Fibroblast of skin of left quadriceps (primary cell): ENCODE results near the gene EIF4E2.
A peak's percentile ranks its signal among the peaks of the same experiment; 100 is the strongest.
"Not testable (repeated sequence)": the region's sequence is repeated elsewhere in the genome, so short reads cannot be mapped to it uniquely, and the experiment has no call there.

Experiments used
- DNase-seq, 2 experiments: peaks; one replicate each; pipeline ENCODE4 v3.0.0-alpha.2; 2013; ENCODE audit warnings: low read depth in 2 of 2

Gene EIF4E2

DNA sequence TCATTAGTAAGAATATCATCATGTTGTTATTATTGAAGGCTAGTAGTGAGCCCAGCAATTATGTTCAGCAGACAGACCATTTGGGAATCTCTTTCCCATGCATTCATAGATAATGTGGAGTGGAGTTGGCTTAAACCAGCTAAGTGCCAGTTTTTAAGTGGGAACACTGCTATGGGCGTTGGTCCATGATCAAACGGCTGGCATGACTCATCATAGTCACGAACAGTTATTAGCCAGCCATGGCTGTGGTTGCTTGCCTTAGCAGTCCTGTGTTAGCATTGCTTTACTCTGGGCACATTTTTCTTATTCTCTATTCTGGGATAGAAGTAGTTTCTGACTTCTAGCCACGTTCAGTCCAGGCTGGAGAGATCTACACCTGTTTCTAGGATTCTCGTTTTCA, 17.7 kb downstream of the EIF4E2 start:
- no peak for DNase-seq

DNA sequence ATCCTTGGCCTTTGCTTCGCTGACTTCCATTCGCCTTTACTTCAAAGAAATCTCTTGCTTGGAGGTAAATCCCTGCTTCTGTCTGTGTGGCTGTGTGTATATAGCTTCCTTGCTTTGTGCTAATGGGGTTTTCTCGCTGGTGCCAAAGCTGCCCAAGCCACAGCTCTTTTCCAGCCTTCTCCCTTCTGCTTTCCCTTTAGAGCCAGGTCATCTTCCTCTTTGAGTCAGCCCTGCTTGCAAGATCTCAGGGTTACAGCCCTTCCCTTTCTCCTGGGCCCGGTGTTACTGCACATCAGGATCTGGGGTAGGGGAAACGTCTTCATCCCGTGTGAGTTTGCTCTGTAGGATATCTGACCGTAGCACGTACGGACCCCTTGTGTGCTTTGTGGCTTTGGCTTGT, 19.1 kb downstream of the EIF4E2 start:
- DNase-seq = no peak

DNA sequence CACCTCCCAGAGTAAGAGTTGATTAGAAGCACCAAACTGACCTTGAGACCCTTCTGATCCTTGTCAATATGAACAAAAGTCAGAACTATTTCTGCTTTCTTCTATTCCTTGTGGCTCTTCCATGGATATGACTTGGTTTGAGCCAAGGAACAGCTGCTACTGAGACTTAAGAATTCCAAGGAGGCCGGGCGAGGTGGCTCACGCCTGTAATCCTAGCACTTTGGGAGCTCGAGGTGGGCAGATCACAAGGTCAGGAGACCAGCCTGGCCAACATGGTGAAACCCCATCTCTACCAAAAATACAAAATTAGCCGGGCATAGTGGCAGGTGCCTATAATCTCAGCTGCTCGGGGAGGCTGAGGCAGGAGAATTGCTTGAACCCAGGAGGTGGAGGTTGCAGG, 20.0 kb downstream of the EIF4E2 start:
- DNase-seq = not testable (repeated sequence)

DNA sequence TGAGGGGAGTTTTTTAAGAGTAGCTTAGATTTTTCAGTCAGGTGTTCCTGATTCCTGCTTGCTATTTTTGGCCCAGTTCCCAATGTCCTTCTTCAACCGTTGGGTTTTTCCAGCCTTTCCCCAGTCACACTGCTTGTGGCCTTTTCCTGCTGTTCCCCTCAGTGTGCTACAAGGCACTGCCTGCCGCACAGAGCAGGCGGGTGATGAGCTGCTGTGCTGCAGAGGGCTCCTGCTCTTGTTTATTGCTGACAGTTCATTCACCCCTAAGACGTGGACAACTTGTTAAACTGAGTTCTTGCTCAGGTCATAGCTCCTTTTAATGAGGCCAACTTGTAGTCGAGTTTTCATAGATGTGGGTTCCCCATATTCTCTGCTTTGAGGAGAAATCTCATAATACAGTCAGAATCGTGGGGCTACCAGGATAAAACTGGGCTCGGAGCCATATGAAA, 20.6 kb downstream of the EIF4E2 start:
- no peak for DNase-seq

DNA sequence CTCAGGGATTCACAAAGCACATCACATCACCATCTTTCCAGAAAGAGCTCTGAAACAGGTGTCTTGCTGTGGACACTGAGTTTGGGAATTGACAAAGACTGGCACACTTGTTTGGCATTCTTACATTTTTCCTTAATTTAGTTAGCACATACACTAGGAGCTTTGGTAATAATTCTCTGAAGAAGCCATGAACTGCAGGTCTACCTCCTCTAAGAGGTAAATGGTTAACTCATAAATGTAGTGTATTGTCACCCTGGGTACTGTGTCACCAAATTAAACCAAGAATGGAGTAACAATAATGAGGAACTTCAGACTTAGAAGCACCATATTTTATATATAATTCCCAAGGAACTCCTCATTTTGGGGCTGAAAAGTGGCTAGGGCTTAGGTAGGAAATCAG, 22.6 kb downstream of the EIF4E2 start:
- no peak for DNase-seq

DNA sequence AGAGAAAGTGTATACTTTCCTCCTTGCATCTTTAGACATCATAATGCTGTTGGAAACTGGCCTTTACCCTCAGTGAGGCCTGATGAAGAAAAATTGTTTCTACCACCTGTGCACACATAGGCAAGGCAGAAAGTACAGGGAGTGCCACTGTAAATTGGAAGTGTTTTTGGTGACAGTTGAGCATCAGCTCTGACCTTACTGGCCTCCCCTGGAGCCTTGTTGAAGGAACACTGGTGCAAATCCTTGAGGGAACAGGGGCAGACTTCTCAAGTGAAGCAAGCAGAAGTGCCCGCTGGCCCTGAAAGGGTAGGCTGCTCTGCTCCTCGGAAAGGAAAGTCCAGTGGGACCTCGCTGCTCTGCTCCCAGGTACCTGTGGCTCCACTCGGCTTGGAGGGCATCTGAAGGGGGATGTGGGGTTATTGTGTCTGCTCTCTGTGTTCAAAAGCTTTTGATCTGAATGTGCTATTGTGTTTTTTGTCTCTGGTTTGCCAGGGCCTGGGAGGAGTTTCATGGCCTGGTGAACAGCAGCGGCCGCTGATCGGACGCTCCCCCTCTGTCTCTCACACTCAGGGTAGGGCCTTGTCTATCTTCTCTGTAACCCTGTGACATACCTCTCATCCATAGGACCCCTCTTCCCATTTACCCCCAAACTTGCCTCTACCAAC, 23.4 kb downstream of the EIF4E2 start:
- no peak for DNase-seq

DNA sequence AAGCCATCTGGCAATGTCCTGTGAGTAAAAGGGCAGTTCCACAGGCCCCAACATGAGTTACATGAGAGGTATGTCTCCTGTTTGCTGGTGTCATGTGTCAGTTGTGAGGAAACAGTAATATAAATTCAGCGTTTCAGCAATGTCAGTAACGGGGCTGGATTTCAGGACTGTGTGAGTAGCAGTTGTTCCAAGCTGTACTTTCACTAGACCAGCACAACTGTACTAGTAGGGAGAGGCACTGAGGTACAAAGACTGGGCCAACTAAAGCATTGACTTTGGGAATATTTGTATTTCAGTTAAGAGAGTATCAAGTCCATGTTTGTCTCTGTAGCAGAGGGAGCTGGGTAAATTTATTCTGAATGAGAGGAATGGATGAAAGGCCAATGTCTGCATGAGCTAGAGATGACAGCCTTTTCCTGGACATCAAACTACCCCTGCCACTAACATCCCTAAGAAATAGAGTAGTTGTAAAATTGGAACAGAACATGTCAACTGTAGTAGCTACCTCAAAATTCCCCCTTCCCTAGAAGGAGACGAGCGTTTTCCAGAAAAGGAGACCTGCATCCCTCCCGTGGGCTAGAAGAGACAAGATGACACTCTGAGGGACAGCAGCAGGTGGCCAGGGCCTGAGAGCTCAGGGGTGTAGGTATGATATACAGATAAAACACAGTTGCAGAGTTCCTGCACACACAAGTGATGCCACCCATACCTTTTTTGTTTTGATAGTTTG, 24.4 kb downstream of the EIF4E2 start:
- no peak for DNase-seq

DNA sequence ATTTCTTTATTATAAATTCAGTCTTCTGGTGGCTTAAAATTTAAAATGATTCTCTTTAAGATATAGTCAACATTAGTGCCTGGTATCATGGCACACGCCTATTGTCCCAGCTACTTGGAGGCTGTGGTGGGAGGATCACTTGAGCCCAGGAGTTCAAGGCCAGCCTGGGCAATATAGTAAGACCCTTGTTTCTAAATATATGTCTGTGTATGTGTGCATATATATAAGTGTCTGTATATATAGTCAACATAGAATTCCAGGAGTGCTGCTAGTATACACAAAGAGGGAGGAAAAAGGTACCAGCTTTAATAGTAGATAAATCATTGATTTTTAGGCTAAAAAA, 24.9 kb downstream of the EIF4E2 start:
- no peak for DNase-seq

DNA sequence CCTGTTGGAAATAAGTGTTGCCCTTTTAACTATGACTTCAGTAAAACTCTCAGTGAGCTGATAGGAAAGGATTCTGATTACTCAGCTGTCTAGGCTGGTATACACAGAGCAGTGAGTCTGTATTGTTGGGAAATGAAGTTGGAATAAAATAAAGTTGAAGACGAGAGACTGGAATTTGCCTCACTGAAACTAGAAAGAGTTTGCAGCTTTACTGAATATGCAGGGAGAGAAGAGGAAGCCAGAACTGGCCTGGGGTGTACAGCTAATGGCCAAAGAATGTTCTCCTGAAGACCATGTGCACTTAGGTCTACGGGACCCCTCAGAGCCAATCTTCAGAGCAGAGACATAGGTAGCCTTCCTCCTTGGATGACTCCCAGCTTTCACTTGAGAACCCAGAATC, 26.5 kb downstream of the EIF4E2 start:
- no peak for DNase-seq

DNA sequence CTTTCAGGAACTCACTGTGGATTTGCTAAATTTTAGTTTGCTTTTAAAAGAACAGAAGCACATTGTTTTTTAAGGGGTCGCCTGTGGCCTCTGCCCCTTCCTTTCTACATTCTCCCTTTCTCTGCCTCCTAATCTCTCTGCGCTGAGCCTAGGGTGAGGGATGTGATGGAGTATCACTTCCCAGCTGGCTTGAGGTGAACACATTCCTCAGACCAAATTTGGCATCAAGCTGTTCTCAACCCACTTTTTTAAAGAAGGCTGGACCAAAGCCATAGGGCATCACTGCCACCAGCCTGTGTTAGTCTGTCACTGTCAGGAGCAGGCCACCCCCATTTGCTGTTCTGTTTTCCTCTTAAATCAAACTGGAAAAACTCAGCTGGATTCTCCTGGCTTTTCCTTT, 27.4 kb downstream of the EIF4E2 start:
- no peak for DNase-seq

DNA sequence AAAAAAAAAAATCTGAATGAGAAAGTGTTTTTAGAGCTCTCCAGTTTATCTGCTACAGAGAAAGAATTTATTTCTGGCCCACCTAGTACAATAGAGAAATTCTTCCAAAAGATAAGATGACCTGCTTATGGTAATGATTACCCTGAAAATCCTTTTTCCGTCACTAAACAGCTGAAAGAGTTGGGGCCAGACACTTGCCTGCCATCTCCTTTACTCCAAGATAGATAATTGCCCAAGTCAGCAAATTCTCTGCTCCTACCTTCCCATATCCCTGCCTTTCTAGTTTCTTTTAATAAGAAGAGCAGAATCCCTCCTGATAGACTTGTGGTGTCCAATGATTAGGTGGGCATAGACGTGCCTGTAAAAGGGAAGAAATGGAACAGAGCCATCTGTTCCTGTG, 28.1 kb downstream of the EIF4E2 start:
- DNase-seq = no peak

DNA sequence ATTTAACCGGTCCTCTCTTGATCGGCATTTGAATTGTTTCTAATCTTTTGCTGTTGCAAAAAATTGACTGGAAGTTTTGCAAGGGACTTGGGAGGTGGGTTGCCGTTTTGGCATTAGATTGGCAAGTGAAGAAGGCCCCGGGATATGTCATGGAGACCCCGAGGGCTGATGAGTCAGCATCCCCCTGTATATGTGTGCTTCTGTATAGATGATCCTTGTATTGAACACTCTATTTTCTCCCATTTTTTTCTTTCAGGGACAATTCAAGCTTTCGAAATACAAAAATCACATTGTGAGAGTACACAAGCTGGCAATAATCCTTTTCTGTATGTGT, 30.1 kb downstream of the EIF4E2 start:
- DNase-seq = no peak

DNA sequence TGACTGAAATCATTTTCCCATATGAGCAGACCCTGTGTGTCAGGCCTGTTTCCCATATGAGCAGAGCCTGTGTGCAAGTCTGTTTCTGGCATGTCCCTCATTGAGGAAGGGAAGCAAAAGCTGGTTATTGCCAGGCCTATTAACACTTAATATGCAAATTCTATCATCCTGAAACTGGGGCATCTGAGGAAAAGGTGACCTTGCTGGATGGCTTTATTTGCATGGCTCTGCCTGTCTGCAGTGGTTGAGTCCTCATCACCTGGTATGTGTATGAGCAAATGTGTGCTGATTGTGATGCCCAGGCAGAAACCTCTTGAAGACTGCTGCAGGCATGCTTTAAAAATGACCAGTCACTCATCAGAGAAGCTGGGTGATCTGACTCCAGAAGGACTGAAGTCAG, 31.2 kb downstream of the EIF4E2 start:
- DNase-seq = no peak

DNA sequence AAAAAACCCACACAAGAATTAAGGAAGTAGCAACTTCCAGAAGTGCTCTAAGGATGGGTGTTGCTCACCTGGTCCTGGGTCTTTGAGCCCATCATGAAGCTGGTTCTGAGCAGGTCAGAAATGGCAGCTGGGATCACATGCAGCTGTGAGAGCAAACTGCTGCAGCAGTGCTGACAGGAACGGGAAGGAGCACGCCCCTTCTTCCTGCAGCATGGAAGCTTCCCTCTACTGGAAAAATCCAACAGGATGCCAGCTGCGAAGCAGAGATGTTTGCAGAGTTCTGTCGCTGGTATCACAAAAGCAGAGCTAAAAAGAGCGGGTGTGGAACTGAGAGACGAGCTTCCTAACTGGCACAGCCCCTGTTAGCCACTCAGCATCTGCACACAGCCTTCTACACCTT, 33.7 kb downstream of the EIF4E2 start:
- DNase-seq = no peak

DNA sequence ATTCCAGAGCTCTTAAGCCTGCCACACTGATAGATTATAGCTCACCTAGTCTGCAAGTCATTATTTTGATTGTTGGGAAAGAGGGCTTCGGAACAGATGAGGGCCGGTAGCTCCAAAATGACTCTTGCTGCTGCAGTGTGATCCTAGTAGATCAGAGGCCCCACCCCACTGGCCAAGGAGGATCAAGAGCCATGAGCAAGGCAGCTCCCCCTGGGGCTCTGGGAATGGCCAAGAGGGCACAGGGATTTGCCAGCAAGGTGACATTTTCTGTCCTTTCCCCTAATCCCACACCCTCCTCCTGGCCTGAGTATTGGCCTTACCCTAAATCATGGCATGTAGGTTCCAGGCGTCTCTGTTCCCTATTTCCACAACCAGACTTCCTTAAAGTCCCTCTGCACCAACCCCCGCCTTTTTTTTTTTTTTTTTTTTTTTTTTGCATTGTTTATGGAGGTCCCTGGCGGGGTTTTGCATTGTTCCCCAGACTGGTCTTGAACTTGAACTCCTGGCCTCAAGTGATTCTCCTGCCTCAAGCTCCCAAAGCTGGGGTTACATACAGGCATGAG, 36.5 kb downstream of the EIF4E2 start:
- DNase-seq = no peak

DNA sequence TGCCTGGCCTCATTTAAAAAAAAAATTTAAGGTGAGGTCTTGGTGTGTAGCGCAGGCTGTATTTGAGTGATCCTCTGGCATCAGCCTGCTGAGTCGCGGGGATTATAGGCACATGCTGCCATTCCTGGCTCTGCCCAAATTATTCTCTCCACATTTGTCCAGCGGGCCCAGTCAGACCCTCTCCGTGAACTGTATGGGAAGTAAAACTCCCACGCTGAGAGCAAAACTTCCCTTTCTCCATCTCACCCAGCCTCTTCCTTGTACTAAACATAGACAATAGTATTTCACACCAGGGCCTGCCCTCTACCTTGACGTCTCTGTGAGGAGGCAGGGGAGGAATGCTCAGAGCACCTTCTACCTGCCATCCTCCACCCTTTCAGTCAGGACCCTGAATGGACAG, 37.0 kb downstream of the EIF4E2 start:
- DNase-seq = no peak

DNA sequence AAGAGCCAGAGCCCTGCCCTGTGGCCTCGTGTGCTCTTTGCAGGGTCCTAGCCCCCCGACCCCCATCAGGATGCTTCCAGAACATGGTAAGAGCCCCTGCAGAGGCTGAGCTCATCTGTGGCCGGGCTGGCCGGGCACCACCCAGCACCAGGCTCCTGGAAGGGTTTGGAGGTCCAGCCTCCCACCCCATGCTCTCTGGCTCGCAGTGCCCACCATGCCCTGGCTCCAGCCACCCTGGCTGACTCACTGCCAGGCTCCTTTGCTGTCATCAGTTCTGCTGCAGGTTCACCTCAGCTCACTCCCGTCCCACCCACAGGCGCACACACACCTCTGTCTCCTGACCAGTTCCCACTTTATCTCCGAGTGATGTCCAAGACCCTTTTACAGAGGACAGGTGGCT, 37.5 kb downstream of the EIF4E2 start:
- DNase-seq = no peak

DNA sequence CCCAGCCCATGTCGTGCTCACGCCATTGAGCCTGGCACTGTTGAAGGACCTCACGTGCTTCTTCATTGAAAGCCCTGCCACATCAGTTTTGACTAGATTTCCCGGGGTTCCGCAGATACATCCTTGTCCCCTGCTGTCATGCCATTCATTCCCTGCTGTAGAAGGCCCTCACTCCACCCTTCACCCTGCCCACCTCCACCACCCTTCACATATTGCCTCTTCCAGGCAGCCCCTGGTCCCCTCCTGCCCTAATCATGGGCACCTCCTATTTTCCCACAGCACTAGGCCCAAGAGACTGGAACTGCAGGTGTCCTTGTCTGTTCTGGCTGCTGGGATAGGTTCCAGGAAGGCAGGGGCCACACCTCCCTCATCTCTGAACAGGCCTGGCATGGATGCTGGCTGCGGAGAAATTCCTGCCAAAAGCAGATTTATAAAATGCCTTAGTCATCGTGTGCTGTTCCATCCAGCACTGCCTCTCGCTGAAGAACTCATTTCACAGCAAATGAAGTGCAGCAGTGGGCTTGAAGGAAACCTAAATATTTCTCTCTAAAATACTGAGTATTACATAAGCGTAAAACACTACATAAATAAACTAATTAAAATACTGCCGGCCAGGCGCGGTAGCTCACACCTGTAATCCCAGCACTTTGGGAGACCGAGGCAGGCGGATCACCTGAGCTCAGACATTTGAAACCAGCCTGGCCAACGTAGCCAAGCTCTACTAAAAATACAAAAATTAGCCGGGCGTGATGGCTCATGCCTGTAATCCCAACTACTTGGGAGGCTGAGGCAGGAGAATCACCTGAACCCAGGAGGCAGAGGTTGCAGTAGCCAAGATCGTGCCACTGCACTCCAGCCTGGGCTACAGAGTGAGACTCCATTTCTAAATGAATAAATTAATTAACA, 38.4 kb downstream of the EIF4E2 start:
- DNase-seq = peak in 1 of 2 experiments; percentile 24

DNA sequence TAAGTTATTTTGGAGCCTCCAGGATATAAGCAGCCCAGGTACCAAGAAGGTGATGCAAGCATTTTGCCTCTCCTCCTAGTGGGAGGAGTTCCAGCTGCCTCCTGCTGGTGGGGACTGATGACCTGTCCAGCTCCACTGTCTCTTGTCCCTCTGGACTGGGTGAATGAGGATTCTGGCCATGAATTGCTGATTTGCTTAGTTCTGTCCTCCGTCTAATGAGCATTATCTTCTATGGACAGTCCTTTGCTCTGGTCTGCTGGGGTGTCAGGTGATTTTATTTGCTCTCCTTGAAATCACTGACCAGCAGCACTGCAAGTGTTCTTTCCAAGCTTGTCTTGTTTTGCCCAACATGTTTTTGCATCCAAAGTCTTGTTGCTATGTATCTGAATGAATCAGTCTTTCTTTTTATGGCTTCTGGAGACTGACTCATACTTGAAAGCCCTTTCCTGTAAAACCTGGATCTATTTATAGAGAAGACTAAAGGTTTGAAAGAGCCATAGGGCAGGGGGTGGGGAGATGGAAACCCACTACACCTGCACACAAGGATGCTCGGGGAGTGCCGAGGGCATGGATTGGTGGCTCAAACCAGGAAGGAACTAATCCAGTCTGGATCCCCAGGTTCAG, 42.4 kb downstream of the EIF4E2 start:
- peak; percentile 23 to 31 for DNase-seq

DNA sequence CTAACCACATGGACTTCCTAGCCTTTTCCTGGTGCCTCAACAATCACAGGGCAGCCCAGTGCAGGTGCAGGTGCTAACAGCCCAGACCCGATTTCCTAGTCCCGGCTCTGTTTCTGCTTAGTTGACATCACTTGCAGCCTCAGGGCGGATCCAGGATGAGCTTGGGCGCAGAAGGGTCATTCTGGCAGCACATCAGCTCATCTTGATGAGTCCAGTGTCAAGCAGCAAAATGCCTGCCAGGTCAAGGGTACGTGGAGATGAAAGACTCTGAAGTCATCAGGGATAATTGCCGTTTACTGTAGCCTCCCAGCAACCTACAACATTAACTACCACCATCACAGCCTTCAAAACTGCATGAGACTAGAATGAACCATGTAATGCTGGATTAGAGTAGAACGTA, 43.5 kb downstream of the EIF4E2 start:
- no peak for DNase-seq

DNA sequence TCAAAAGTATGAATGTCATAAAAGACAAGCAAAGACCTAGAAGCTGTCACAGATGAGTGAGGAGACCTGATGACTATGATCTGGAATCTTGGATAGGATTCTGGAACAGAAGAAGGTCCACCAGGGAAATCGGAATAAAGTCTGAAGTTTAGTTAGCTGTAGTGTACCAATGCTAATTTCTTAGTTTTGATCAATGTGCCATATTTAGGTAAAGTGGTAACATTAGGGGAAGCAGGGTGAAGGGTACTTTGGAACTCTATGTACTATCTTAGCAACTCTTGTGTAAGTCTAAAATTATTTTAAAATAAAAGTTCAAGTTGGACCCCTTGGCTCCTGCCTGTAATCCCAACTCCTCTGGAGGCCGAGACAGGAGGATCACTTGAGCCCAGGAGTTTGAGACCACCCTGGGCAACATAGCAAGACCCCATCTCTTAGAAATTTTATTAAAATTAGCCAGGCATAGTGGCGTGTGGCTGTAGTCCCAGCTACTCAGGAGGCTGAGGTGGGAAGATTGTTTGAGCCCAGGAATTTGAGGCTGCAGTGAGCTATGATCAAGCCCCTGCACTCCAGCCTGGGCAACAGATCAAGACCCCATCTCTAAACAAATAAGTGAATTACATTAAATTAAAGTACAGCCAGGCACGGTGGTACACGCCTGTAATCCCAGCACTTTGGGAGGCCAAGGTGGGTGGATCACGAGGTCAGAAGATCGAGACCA, 47.0 kb downstream of the EIF4E2 start:
- no peak for DNase-seq
